PC-3 (cell line): ENCODE results near the gene SPOCD1. TPM values are rescaled to one million over a fixed set of nuclear protein-coding genes. Genes with fewer than 3 reads are reported as not detected.

Experiments used
- ATAC-seq: fragments of 200-7000 bp; cut with Tn5 transposase; 2 replicates; pipeline ENCODE4 v1.9.1; 2020; ENCODE audit warnings: mild to moderate bottlenecking, moderate library complexity
- BruUV-seq: library from RNA; stranded (reverse); fragments of 400-500 nt; replicated peaks from 2 replicates; lab custom pipeline; 2021; lab: Mats Ljungman, UMichigan
- CTCF ChIA-PET: fragments of 300-600 bp; sonication (Branson Sonifier 250); formaldehyde crosslinking; loops from one replicate; lab custom pipeline; 2022; ENCODE audit warnings: antibody characterized with exemption; lab: Charles Lee
- POLR2A ChIA-PET: fragments of 300-600 bp; sonication (Branson Sonifier 250); formaldehyde crosslinking; loops from one replicate; lab custom pipeline; 2022; ENCODE audit warnings: antibody characterized with exemption; ENCODE audit not compliant: unreplicated experiment; lab: Charles Lee
- DNase-seq: peaks from one replicate; pipeline ENCODE4 v3.0.0-alpha.2; 2015
- H2AFZ ChIP-seq: fragments of 300-600 bp; sonication (generic); 2 replicates; pipeline ENCODE4 v1.6.0; 2016; ENCODE audit warnings: antibody characterized with exemption, low read length
- H3F3A ChIP-seq: fragments of 300-600 bp; sonication (generic); one replicate; pipeline ENCODE4 v1.6.0; 2017; ENCODE audit warnings: antibody characterized with exemption, low read length, control low read depth, mild to moderate bottlenecking; ENCODE audit not compliant: unreplicated experiment
- H3K27ac ChIP-seq: fragments of 300-600 bp; sonication (generic); 2 replicates; pipeline ENCODE4 v1.5.1; 2016; ENCODE audit warnings: mild to moderate bottlenecking, low read length
- H3K27me3 ChIP-seq: fragments of 300-600 bp; sonication (generic); 2 replicates; pipeline ENCODE4 v1.6.1; 2016; ENCODE audit warnings: low read length, mixed read lengths
- H3K36me3 ChIP-seq: fragments of 300-600 bp; sonication (generic); 2 replicates; pipeline ENCODE4 v1.6.1; 2016; ENCODE audit warnings: low read depth, mixed run types, low read length, mixed read lengths
- H3K4me1 ChIP-seq: fragments of 300-600 bp; sonication (generic); 2 replicates; pipeline ENCODE4 v1.5.1; 2016; ENCODE audit warnings: low read length; ENCODE audit not compliant: insufficient read depth
- H3K4me2 ChIP-seq: fragments of 300-600 bp; sonication (generic); 2 replicates; pipeline ENCODE4 v1.6.0; 2016; ENCODE audit warnings: low read length
- H3K4me3 ChIP-seq: fragments of 300-600 bp; sonication (generic); 2 replicates; pipeline ENCODE4 v1.5.1; 2016; ENCODE audit warnings: mild to moderate bottlenecking, low read length, mixed read lengths
- H3K79me2 ChIP-seq: fragments of 300-600 bp; sonication (generic); 2 replicates; pipeline ENCODE4 v1.6.1; 2017; ENCODE audit warnings: low read length, mixed read lengths
- H3K9ac ChIP-seq: fragments of 300-600 bp; sonication (generic); 2 replicates; pipeline ENCODE4 v1.6.0; 2016; ENCODE audit warnings: mild to moderate bottlenecking, low read length
- H3K9me2 ChIP-seq: fragments of 300-600 bp; sonication (generic); replicated peaks from 2 replicates; pipeline ENCODE4 v1.6.1; 2016; ENCODE audit warnings: mixed run types, low read length, mixed read lengths
- H3K9me3 ChIP-seq: fragments of 300-600 bp; sonication (generic); 2 replicates; pipeline ENCODE4 v1.6.1; 2016; ENCODE audit warnings: low read length, mixed read lengths
- H4K20me1 ChIP-seq: fragments of 300-600 bp; sonication (generic); 2 replicates; pipeline ENCODE4 v1.6.1; 2016; ENCODE audit warnings: low read length, mixed read lengths
- CTCF ChIP-seq: fragments of 300-600 bp; sonication (generic); conservative IDR thresholded peaks from 2 replicates; pipeline ENCODE4 v1.5.1; 2017; ENCODE audit warnings: antibody characterized with exemption, low read depth, mild to moderate bottlenecking, low read length
- EZH2 ChIP-seq: fragments of 300-600 bp; sonication (generic); IDR thresholded peaks from one replicate; pipeline ENCODE4 v1.6.1; 2017; ENCODE audit warnings: antibody characterized with exemption, mild to moderate bottlenecking, low read length; ENCODE audit not compliant: unreplicated experiment
- EZH2phosphoT487 ChIP-seq: fragments of 300-600 bp; sonication (generic); IDR thresholded peaks from 2 replicates; pipeline ENCODE4 v1.6.1; 2018; ENCODE audit warnings: mild to moderate bottlenecking, antibody characterized with exemption, low read length, borderline replicate concordance
- intact Hi-C: fragments of 100-400 bp; cut with micrococcal nuclease; formaldehyde crosslinking; loops from 2 replicates; pipeline ENCODE4 v1.9.0; 2023
- total RNA-seq: library from RNA; depleted of rRNA; stranded (reverse); fragments of >200 nt; gene quantifications from 2 replicates; pipeline ENCODE4 v1.2.3, GENCODE V29; 2014

Gene SPOCD1
- total RNA-seq, 1 experiment from 2014 or later = 5.4 TPM

- ChIA-PET POLR2A (no interaction called here), CTCF (no interaction called here)
- ATAC-seq (no peak), DNase-seq (no peak)
- H3K4me1 ChIP-seq = no peaks in the 10 kb centered on the region
- no peak overlapping the region for H2AFZ ChIP-seq
- no TSS peak for BruUV-seq
- H3K4me2 ChIP-seq = no peak overlapping the region
- H3F3A ChIP-seq = no peaks in the 10 kb centered on the region
- H3K4me3 ChIP-seq = no peak overlapping the region
- no peak overlapping the region for H3K27ac ChIP-seq
- H3K79me2 ChIP-seq = no peaks in the 10 kb centered on the region
- H3K36me3 ChIP-seq = no peaks in the 10 kb centered on the region
- no peaks in the 10 kb centered on the region for H4K20me1 ChIP-seq
- TF ChIP-seq CTCF (no peak), EZH2phosphoT487 (no peak), EZH2 (no peak)
- H3K9ac ChIP-seq = no peak overlapping the region
- no peaks in the 10 kb centered on the region for H3K9me2 ChIP-seq
- intact Hi-C loops = no loop called here
- H3K9me3 ChIP-seq = no peaks in the 10 kb centered on the region
- H3K27me3 ChIP-seq = no peaks in the 10 kb centered on the region
These were observed 34.6 kb downstream of the SPOCD1 start for GRCh38 chr1:31781138-31781755.

- H3K36me3 ChIP-seq = no peaks in the 10 kb centered on the region
- no peak for TF ChIP-seq EZH2
- H3F3A ChIP-seq = no peaks in the 10 kb centered on the region
- H4K20me1 ChIP-seq = no peaks in the 10 kb centered on the region
- intact Hi-C loops = no loop called here
- H3K9ac ChIP-seq = no peak overlapping the region
- H3K4me1 ChIP-seq = no peaks in the 10 kb centered on the region
- DNase-seq (no peak), ATAC-seq (no peak)
- no peak overlapping the region for H3K27ac ChIP-seq
- ChIA-PET CTCF (no interaction called here), POLR2A (no interaction called here)
- no peak overlapping the region for H3K4me2 ChIP-seq
- H2AFZ ChIP-seq = no peak overlapping the region
- H3K79me2 ChIP-seq = no peaks in the 10 kb centered on the region
- H3K4me3 ChIP-seq = no peak overlapping the region
- H3K27me3 ChIP-seq = no peaks in the 10 kb centered on the region
- BruUV-seq = no TSS peak
- no peaks in the 10 kb centered on the region for H3K9me2 ChIP-seq
- no peaks in the 10 kb centered on the region for H3K9me3 ChIP-seq
These were observed 35.2 kb downstream of the SPOCD1 start for GRCh38 chr1:31780632-31781031.

- Histone ChIP-seq H3K4me1 (no peaks in the 10 kb centered on the region), H3K36me3 (no peaks in the 10 kb centered on the region), H3K4me3 (no peak overlapping the region), H3K9me2 (no peaks in the 10 kb centered on the region), H3K9me3 (no peaks in the 10 kb centered on the region), H3K27me3 (no peaks in the 10 kb centered on the region), H4K20me1 (no peaks in the 10 kb centered on the region), H3K4me2 (no peak overlapping the region), H3F3A (no peaks in the 10 kb centered on the region), H3K79me2 (no peaks in the 10 kb centered on the region), H2AFZ (no peak overlapping the region), H3K27ac (no peak overlapping the region), H3K9ac (no peak overlapping the region)
- intact Hi-C loops = no loop called here
- CTCF ChIA-PET = no interaction called here
- DNase-seq (no peak), ATAC-seq (no peak)
- no TSS peak for BruUV-seq
- POLR2A ChIA-PET = no interaction called here
- no peak for TF ChIP-seq EZH2
- no peak for TF ChIP-seq EZH2phosphoT487
- TF ChIP-seq CTCF = no peak
These were observed 36.1 kb downstream of the SPOCD1 start for GRCh38 chr1:31779687-31780086.
